Aorta (tissue), 5 donors: ENCODE results near the gene RMND5A. TPM values are rescaled to one million over a fixed set of nuclear protein-coding genes. Genes with fewer than 3 reads are reported as not detected.
A peak's percentile ranks its signal among the peaks of the same experiment; 100 is the strongest.
"Not testable (repeated sequence)": the region's sequence is repeated elsewhere in the genome, so short reads cannot be mapped to it uniquely, and the experiment has no call there.

Source experiments
- ATAC-seq: fragments of 200-7000 bp; cut with Tn5 transposase; one replicate; pipeline ENCODE4 v1.9.1; 2022; ENCODE audit warnings: moderate library complexity; ENCODE audit not compliant: low FRiP score
- DNase-seq, 2 donors: peaks; one replicate each; pipeline ENCODE4 v3.0.0-alpha.2; 2020
- H3K27ac ChIP-seq, 2 donors: one replicate each; pipeline ENCODE4 v1.5.1; 2013; ENCODE audit warnings: low read length in 2 of 2, mild to moderate bottlenecking in 2 of 2, moderate library complexity in 2 of 2, control low read depth in 1 of 2, inconsistent platforms in 1 of 2, low read depth in 1 of 2
- H3K27me3 ChIP-seq, 2 donors: one replicate each; pipeline ENCODE4 v1.6.1; 2013; ENCODE audit warnings: control low read depth in 1 of 2, low read length in 1 of 2, mild to moderate bottlenecking in 1 of 2, moderate library complexity in 1 of 2; ENCODE audit not compliant: insufficient read depth in 2 of 2, control insufficient read depth in 1 of 2
- H3K36me3 ChIP-seq, 2 donors: one replicate each; pipeline ENCODE4 v1.6.1; 2013; ENCODE audit warnings: control low read depth in 1 of 2, low read length in 1 of 2, mild to moderate bottlenecking in 1 of 2; ENCODE audit not compliant: insufficient read depth in 2 of 2, control insufficient read depth in 1 of 2
- H3K4me1 ChIP-seq, 2 donors: one replicate each; pipeline ENCODE4 v1.6.1; 2013; ENCODE audit warnings: low read length in 2 of 2, control low read depth in 1 of 2, mild to moderate bottlenecking in 1 of 2, moderate library complexity in 1 of 2; ENCODE audit not compliant: insufficient read depth in 2 of 2, control insufficient read depth in 1 of 2
- H3K4me3 ChIP-seq, 2 donors: one replicate each; pipeline ENCODE4 v1.5.1; 2013; ENCODE audit warnings: low read length in 2 of 2, control low read depth in 1 of 2, mild to moderate bottlenecking in 1 of 2
- H3K9me3 ChIP-seq: one replicate; pipeline ENCODE4 v1.6.1; 2013; ENCODE audit warnings: mild to moderate bottlenecking, low read length; ENCODE audit not compliant: control insufficient read depth
- WGBS, 2 donors: extraction: QIAGEN DNeasy Blood & Tissue Kit; methylation state at CpG; one replicate each; pipeline ENCODE4 v1.1.7; 2013; 5-methylcytosine and 5-hydroxymethylcytosine counted together
- intact Hi-C, 2 donors: fragments of 100-400 bp; cut with DNase I; formaldehyde crosslinking; loops; one replicate each; pipeline versions ENCODE4 v1.14.2 to v1.15.0; 2022
- long read RNA-seq, 2 donors: library from polyadenylated mRNA; unstranded; transcript quantifications; one replicate each; pipeline ENCODE4 v2.0.0, GENCODE V29; 2020 to 2021
- polyA plus RNA-seq, 2 donors: library from polyadenylated mRNA; stranded (reverse); fragments of 200-250 nt; gene quantifications; one replicate each; pipeline ENCODE4 v1.2.3, GENCODE V29; 2013
- total RNA-seq, 2 donors: library from RNA; stranded (reverse); fragmentation: NEBNext Ultra II Directional; extraction: Animal tissue kit (Norgen Biotek cat#: 25700); gene quantifications; one replicate each; pipeline ENCODE4 v1.2.1, GENCODE V29; 2021
- donor health status: healthy with polysubstance abuse.
- donor health status: Bipolar disorder and iron deficiency.
- donor health status: DM: no; HTN: no; CAD: no.
- donor health status: DM: no; HTN: no; CAD: no.
- donor health status: DM: yes; HTN: yes; CAD: no.

Gene RMND5A
- total RNA-seq, result 10 to 100 TPM; 22.5 to 27.2 TPM
- polyA plus RNA-seq, result 10 to 100 TPM in 1 of 2 donors, 1 to 10 TPM in 1; 7.7 to 12.1 TPM
- long read RNA-seq, donor 1, partial matches to known transcripts, result 0 of 6 reads
- long read RNA-seq, donor 1, other reads (novel, unspliced or antisense), result 6 of 6 reads
- long read RNA-seq, donor 2, full-length matches to known transcripts, result 10 of 10 reads
- long read RNA-seq, donor 2, partial matches to known transcripts, result 0 of 10 reads
- long read RNA-seq, donor 2, other reads (novel, unspliced or antisense), result 0 of 10 reads

GRCh38 chr2:86719637-86720539 is at the start of gene RMND5A:
RMND5A (plus strand) TSS chr2:86720291; CDS start chr2:86720668, 377 bp downstream.
- H3K4me1 ChIP-seq, H3K9me3 ChIP-seq, intact Hi-C loops, H3K27me3 ChIP-seq, H3K36me3 ChIP-seq: not testable (repeated sequence)
- DNase-seq (peak; percentile 96 to 97), ATAC-seq (peak; percentile 98)
- Histone ChIP-seq H3K4me3 (peak within 1 kb of the TSS; percentile 64 to 79), H3K27ac (peak within 1 kb of the TSS in 1 of 2 donors; percentile 69)
- 0% methylated on average over 32 to 88 of the region's 95 CpGs for WGBS, 2 donors

GRCh38 chr2:86671337-86671981 is 48.6 kb upstream of the RMND5A start:
- no peaks in the 10 kb centered on the region for H3K36me3 ChIP-seq
- intact Hi-C loops, result no loop called here
- DNase-seq (no peak), ATAC-seq (peak; percentile 29)
- H3K27ac ChIP-seq, result no peak overlapping the region
- H3K9me3 ChIP-seq, result no peaks in the 10 kb centered on the region
- H3K4me1 ChIP-seq, result no peaks in the 10 kb centered on the region
- WGBS, 2 donors, result 20 to 24% methylated on average over 5 of the region's 5 CpGs
- no peaks in the 10 kb centered on the region for H3K27me3 ChIP-seq
- no peak overlapping the region for H3K4me3 ChIP-seq

- H3K27ac ChIP-seq, result no peak overlapping the region
- no peak overlapping the region for H3K4me3 ChIP-seq
- no peaks in the 10 kb centered on the region for H3K4me1 ChIP-seq
- DNase-seq (no peak), ATAC-seq (no peak)
- no peaks in the 10 kb centered on the region for H3K27me3 ChIP-seq
- WGBS, 2 donors, result 95 to 97% methylated on average over 3 of the region's 3 CpGs
- intact Hi-C loops, result no loop called here
- no peaks in the 10 kb centered on the region for H3K36me3 ChIP-seq
- H3K9me3 ChIP-seq, result no peaks in the 10 kb centered on the region
These were observed 48.0 kb upstream of the RMND5A start for GRCh38 chr2:86672027-86672545.

- H3K36me3 ChIP-seq, result no peaks in the 10 kb centered on the region
- 94 to 97% methylated on average over 1 of the region's 1 CpG for WGBS, 2 donors
- ATAC-seq (no peak), DNase-seq (no peak)
- no peaks in the 10 kb centered on the region for H3K9me3 ChIP-seq
- intact Hi-C loops, result no loop called here
- no peaks in the 10 kb centered on the region for H3K27me3 ChIP-seq
- no peaks in the 10 kb centered on the region for H3K4me1 ChIP-seq
- H3K27ac ChIP-seq, result no peak overlapping the region
- H3K4me3 ChIP-seq, result no peak overlapping the region
These were observed 47.1 kb upstream of the RMND5A start for GRCh38 chr2:86673011-86673410.

GRCh38 chr2:86673986-86674670 is 46.0 kb upstream of the RMND5A start:
- H3K9me3 ChIP-seq, result no peaks in the 10 kb centered on the region
- intact Hi-C loops, result no loop called here
- H3K27ac ChIP-seq, result no peak overlapping the region
- no peaks in the 10 kb centered on the region for H3K4me1 ChIP-seq
- no peaks in the 10 kb centered on the region for H3K36me3 ChIP-seq
- DNase-seq (no peak), ATAC-seq (no peak)
- no peak overlapping the region for H3K4me3 ChIP-seq
- 94 to 100% methylated on average over 1 of the region's 1 CpG for WGBS, 2 donors
- H3K27me3 ChIP-seq, result no peaks in the 10 kb centered on the region

- Histone ChIP-seq H3K4me1 (no peaks in the 10 kb centered on the region), H3K36me3 (no peaks in the 10 kb centered on the region), H3K9me3 (no peaks in the 10 kb centered on the region), H3K4me3 (no peak overlapping the region), H3K27me3 (no peaks in the 10 kb centered on the region), H3K27ac (no peak overlapping the region)
- DNase-seq, result no peak
- ATAC-seq, result no peak
- 75 to 79% methylated on average over 2 of the region's 2 CpGs for WGBS, 2 donors
- intact Hi-C loops, result no loop called here
These were observed 45.0 kb upstream of the RMND5A start for GRCh38 chr2:86675104-86675503.

GRCh38 chr2:86675511-86676015 is 44.5 kb upstream of the RMND5A start:
- Histone ChIP-seq H3K4me1 (no peaks in the 10 kb centered on the region), H3K36me3 (no peaks in the 10 kb centered on the region), H3K4me3 (no peak overlapping the region), H3K27ac (no peak overlapping the region), H3K27me3 (no peaks in the 10 kb centered on the region), H3K9me3 (no peaks in the 10 kb centered on the region)
- no peak for DNase-seq
- intact Hi-C loops, result no loop called here
- ATAC-seq, result no peak
- 87% methylated on average over 3 of the region's 3 CpGs for WGBS, 2 donors

GRCh38 chr2:86677816-86678215 is 42.3 kb upstream of the RMND5A start:
- intact Hi-C loops, result no loop called here
- DNase-seq (no peak), ATAC-seq (no peak)

More at GRCh38 chr2:86677816-86678215, 42.3 kb upstream of the RMND5A start:
- H3K36me3 ChIP-seq, result no peaks in the 10 kb centered on the region
- no peaks in the 10 kb centered on the region for H3K27me3 ChIP-seq
- no peak overlapping the region for H3K27ac ChIP-seq
- H3K4me3 ChIP-seq, result no peak overlapping the region
- H3K9me3 ChIP-seq, result no peaks in the 10 kb centered on the region
- no peaks in the 10 kb centered on the region for H3K4me1 ChIP-seq
